Heart left ventricle (tissue), 13 donors: ENCODE results near the gene PTGER1.

Experiments
- POLR2A ChIP-seq, 2 donors: fragments of 450-650 bp; IDR thresholded peaks; one replicate each; pipeline ENCODE4 v1.6.1; 2017; ENCODE audit warnings: antibody characterized with exemption in 2 of 2, mild to moderate bottlenecking in 2 of 2, moderate library complexity in 2 of 2
- TF ChIP-seq, protein P1 (sequence below), 12 donors: fragments of 200-600 bp; sonication (generic) in 4 of 12; IDR thresholded peaks; one replicate each; pipeline versions ENCODE4 v1.5.0 to v1.8.0; 2018 to 2022; ENCODE audit warnings: antibody characterized with exemption in 12 of 12, mild to moderate bottlenecking in 5 of 12
- donor health status: ischemic (EF 13 %, LVEDD 7.1; RV severe dilation, severe dysfunction).
- donor health status: DM: no; HTN: yes; CAD: no.
- donor health status: DM: no; HTN: no; CAD: no.
- donor health status: ischemic (EF 25% LVEDD 6.9; RV normal size, moderate dysfunction).
- donor health status: ischemic (EF 25% LVEDD 5.7; RV mildly dilated, moderate dysfunction).
- donor health status: ischemic (EF 35%, LVEDD 5.7; RV mildly dilated, moderate dysfunction).
- donor health status: nonischemic (EF 11% LVEDD 7.7; RV severe dilation, severe dysfunction).
- donor health status: DM: yes; HTN: yes; CAD: no.
- donor health status: PGD.
- donor health status: ischemic (EF 29% LVEDD 5.4; RV normal size, mild dysfunction).
- donor health status: nonischemic (EF 23%, LVEDD 6.1; RV moderate dilation, normal function).

DNA sequence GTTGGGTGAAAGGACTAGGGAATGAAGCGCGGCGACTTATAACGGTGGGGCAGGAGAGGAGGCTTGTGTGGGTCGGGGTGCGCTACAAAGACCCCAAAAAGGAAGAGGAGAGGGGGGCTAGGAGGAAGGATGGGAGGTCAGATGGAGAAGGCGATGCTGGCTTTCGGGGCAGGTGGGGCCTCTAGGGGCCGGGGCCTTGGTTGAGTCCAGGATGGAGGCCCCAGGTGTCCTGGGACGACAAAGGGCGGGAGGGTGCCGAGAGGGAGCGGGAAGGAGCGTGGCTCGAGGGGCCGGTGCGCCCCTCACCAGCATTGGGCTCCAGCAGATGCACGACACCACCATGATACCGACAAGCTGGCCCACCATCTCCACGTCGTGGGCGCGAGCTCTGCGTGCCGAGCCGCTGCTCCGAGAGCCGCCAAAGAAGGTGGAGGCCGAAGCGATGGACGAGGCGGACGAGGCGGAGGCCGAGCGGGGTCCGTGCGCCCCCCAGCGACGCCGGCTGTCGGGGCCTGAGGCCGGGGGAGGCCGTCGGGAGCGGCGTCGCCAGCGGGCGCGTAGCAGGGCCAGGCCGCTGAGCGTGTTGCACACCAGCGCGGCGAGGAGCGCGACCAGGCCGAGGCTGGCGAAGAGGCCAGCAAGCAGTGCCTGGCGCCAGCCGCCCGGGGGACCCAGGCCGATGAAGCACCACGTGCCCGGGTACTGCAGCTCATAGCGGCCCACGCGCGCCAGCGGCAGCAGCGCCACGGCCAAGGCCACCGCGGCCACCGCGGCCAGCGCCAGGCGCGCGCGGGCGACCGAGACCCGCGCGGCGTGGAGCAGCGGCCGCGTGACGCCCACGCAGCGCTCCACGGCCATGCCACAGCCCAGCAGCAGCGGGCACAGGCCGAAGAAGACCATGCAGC is 1.8 kb downstream of the PTGER1 start:
- no peak for TF ChIP-seq POLR2A (IDR thresholded peaks at IDR 0.05)
- TF ChIP-seq, protein P1, sequence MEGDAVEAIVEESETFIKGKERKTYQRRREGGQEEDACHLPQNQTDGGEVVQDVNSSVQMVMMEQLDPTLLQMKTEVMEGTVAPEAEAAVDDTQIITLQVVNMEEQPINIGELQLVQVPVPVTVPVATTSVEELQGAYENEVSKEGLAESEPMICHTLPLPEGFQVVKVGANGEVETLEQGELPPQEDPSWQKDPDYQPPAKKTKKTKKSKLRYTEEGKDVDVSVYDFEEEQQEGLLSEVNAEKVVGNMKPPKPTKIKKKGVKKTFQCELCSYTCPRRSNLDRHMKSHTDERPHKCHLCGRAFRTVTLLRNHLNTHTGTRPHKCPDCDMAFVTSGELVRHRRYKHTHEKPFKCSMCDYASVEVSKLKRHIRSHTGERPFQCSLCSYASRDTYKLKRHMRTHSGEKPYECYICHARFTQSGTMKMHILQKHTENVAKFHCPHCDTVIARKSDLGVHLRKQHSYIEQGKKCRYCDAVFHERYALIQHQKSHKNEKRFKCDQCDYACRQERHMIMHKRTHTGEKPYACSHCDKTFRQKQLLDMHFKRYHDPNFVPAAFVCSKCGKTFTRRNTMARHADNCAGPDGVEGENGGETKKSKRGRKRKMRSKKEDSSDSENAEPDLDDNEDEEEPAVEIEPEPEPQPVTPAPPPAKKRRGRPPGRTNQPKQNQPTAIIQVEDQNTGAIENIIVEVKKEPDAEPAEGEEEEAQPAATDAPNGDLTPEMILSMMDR (IDR thresholded peaks at IDR 0.05) = peak in 3 of 12 donors; percentile 5 to 35 (median 6)
